ENCODE data around the gene RECQL. TPM values are rescaled to one million over a fixed set of nuclear protein-coding genes. Genes with fewer than 3 reads are reported as not detected.

Gene RECQL, protein sequence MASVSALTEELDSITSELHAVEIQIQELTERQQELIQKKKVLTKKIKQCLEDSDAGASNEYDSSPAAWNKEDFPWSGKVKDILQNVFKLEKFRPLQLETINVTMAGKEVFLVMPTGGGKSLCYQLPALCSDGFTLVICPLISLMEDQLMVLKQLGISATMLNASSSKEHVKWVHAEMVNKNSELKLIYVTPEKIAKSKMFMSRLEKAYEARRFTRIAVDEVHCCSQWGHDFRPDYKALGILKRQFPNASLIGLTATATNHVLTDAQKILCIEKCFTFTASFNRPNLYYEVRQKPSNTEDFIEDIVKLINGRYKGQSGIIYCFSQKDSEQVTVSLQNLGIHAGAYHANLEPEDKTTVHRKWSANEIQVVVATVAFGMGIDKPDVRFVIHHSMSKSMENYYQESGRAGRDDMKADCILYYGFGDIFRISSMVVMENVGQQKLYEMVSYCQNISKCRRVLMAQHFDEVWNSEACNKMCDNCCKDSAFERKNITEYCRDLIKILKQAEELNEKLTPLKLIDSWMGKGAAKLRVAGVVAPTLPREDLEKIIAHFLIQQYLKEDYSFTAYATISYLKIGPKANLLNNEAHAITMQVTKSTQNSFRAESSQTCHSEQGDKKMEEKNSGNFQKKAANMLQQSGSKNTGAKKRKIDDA
- total RNA-seq = 95.6 and 161 TPM in 2 replicates

DNA sequence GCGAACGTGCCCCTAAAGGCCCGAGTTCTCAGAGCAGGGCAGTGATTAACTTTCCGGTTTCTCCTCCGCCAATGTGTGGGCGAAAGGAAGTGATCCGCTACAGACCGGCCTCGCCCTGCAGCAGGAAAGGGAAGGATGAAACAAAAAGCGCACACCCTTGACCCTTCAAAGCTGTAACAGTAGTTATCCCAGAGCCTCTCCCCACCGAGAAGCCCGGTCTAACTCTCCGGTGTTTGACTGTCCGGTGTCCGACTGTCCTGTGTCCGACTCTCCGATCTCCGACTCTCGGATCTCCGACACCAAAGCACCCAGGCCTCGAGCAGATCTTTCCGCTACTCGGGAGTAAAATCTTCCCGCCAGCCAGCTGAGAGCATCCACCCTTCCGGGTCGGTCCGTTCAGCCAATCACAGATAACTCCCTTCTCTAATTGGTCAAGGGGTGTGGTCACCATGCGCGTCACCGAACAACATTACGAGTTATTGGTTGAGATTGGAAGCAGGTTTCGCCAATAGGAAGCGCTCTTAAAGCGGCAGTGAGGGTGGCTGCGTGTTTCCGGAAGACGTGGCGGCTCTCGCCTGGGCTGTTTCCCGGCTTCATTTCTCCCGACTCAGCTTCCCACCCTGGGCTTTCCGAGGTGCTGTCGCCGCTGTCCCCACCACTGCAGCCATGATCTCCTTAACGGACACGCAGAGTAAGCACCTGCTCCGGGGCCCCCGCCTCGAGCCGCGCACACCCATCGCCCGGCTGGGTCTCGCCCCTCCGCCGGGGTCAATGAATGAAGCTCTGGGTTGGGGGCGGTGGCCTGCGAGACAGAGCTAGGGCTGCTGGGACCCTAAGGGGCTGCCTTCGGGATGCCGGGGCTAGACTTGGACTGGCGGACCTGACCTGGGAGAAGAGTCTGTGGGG is at the start of gene RECQL, which contains the start of gene GOLT1B:
Gene RECQL (minus strand): TSS at position 378 of the 906 bp plus-strand sequence. CDS start 2,065 bp downstream, outside the sequence.
Gene GOLT1B (plus strand): TSS at position 532 of the 906 bp plus-strand sequence. CDS start 135 bp downstream, at position 667.

GRCh38 chr12:21526053-21526452 is 24.6 kb upstream of the RECQL start, which contains the start of gene SPX:
Gene SPX (plus strand): TSS chr12:21526296. CDS start chr12:21526473, 177 bp downstream.

Other genes starting within 250 kb of the RECQL start
- not detected in 2 replicates for gene SLCO1A2, start 166.7 kb downstream of the RECQL start, total RNA-seq
- not detected in 2 replicates for gene IAPP, start 128.7 kb downstream of the RECQL start, total RNA-seq
- gene PYROXD1, start 64.0 kb downstream of the RECQL start, total RNA-seq = 9.2 and 24.2 TPM in 2 replicates
- 106 and 114 TPM in 2 replicates for gene GOLT1B, start 154 bp upstream of the RECQL start, total RNA-seq
- 0.89 and 1.9 TPM in 2 replicates for gene SPX, start 24.7 kb upstream of the RECQL start, total RNA-seq
- gene GYS2, start 103.2 kb upstream of the RECQL start, total RNA-seq = not detected in 2 replicates
- gene LDHB, start 156.2 kb upstream of the RECQL start, total RNA-seq = 723 and 810 TPM in 2 replicates